ENCODE data around the gene CCNF. TPM values are rescaled to one million over a fixed set of nuclear protein-coding genes. Genes with fewer than 3 reads are reported as not detected.

CCNF gene
- total and polyA plus RNA-seq, 2 of the 4 experiments (the other 2 are of a cell fraction): 8.2 to 20.1 TPM

GRCh38 chr16:2487903-2488531, 58.8 kb downstream of the CCNF start:
- no peak overlapping the region for H3K18ac ChIP-seq (ENCODE audit: low read depth, low read length)
- peaks cover 2% of the 10 kb centered on the region; the same call in 1 of the 2 replicates for H3K36me3 ChIP-seq (ENCODE audit: control insufficient read depth, insufficient read depth, low read length)
- no peak overlapping the region for H4K8ac ChIP-seq (ENCODE audit: low read depth in 2 of 2, low read length in 2 of 2)
- no peak overlapping the region for H3K4me2 ChIP-seq (ENCODE audit: low read depth, low read length)
- H3K4me1 ChIP-seq (ENCODE audit: control insufficient read depth, insufficient read depth, low read length): peaks cover 20% of the 10 kb centered on the region
- ATAC-seq (ENCODE audit: low read depth) (no peak), DNase-seq (no peak)
- no peak overlapping the region for H2BK120ac ChIP-seq (ENCODE audit: low read depth, low read length)
- peak overlapping the region; percentile 35 for H2AK9ac ChIP-seq (replicated peaks; ENCODE audit: low read depth, low read length, poor library complexity)
- CTCF ChIA-PET: no interaction called here
- no peak overlapping the region for H3K27ac ChIP-seq (ENCODE audit: insufficient read depth, low read length)
- no peak overlapping the region for H4K5ac ChIP-seq (ENCODE audit: low read depth, low read length)
- no peak overlapping the region for H3K4me3 ChIP-seq (ENCODE audit: insufficient read depth, low read depth, low read length)
- WGBS, 2 experiments (ENCODE audit: extremely low coverage in 2 of 2, insufficient read length in 1 of 2): no CpG with 5 or more reads among the region's 15 CpGs
- no peaks in the 10 kb centered on the region for H3K27me3 ChIP-seq (ENCODE audit: control insufficient read depth, insufficient read depth, low read length)
- intact Hi-C loops (cut with micrococcal nuclease): no loop called here
- H3K56ac ChIP-seq (ENCODE audit: extremely low read depth, insufficient read depth, low read length): no peak overlapping the region
- H3K9ac ChIP-seq (ENCODE audit: low read depth, low read length): no peak overlapping the region; the same call in 1 of the 2 replicates
- no peak overlapping the region for H3K4ac ChIP-seq (ENCODE audit: low read depth, low read length)
- no TSS peak for BruUV-seq (replicated peaks)
- no peak overlapping the region for H2AFZ ChIP-seq (replicated peaks; ENCODE audit: low read length, poor library complexity)
- H3K9me3 ChIP-seq (ENCODE audit: control insufficient read depth, insufficient read depth, low read length): no peaks in the 10 kb centered on the region
- dilution Hi-C loops (cut with HindIII; ENCODE audit: low sequenced_read_pairs, unreplicated experiment): no loop called here
- no peak overlapping the region for H2BK5ac ChIP-seq (ENCODE audit: low read depth, low read length, poor library complexity, severe bottlenecking)
- no peak overlapping the region for H2AK5ac ChIP-seq (ENCODE audit: low read depth, low read length)
- no peak for TF ChIP-seq RCOR1 (IDR thresholded peaks at IDR 0.05; ENCODE audit: insufficient replicate concordance, low read length)
- no peak for TF ChIP-seq ELK1 (IDR thresholded peaks at IDR 0.05; ENCODE audit: borderline replicate concordance, low read depth, low read length)
- no peak for TF ChIP-seq MXI1 (IDR thresholded peaks at IDR 0.05; ENCODE audit: borderline replicate concordance, low read depth, low read length)
- no peak for TF ChIP-seq RFX5 (IDR thresholded peaks at IDR 0.05; ENCODE audit: low read depth, low read length)
- no peak for TF ChIP-seq RAD21 (IDR thresholded peaks at IDR 0.05; ENCODE audit: low read length)
- no peak for TF ChIP-seq SMC3 (IDR thresholded peaks at IDR 0.05; ENCODE audit: low read depth, low read length)
- TF ChIP-seq MAFK (IDR thresholded peaks at IDR 0.05; ENCODE audit: low read depth, low read length): no peak
- no peak for TF ChIP-seq USF2 (IDR thresholded peaks at IDR 0.05; ENCODE audit: low read depth, low read length)
- no peak for TF ChIP-seq CHD1 (IDR thresholded peaks at IDR 0.05; ENCODE audit: low read depth, low read length)
- TF ChIP-seq FOS (IDR thresholded peaks at IDR 0.05; ENCODE audit: low read depth, low read length): no peak
- no peak for TF ChIP-seq CTCF (conservative IDR thresholded peaks at IDR 0.05; ENCODE audit: low read depth, low read length)
- TF ChIP-seq BHLHE40 (IDR thresholded peaks at IDR 0.05; ENCODE audit: low read depth, low read length): no peak
- no peak for TF ChIP-seq POLR2A (IDR thresholded peaks at IDR 0.05; ENCODE audit: low read depth, low read length)
- no peak for TF ChIP-seq CEBPB (IDR thresholded peaks at IDR 0.05; ENCODE audit: low read depth, low read length)
- no peak for TF ChIP-seq MAZ (IDR thresholded peaks at IDR 0.05; ENCODE audit: borderline replicate concordance, low read depth, low read length)
- TF ChIP-seq NFE2L2 (IDR thresholded peaks at IDR 0.05; ENCODE audit: low read depth, low read length): no peak
- H4K20me1 ChIP-seq (ENCODE audit: insufficient read depth, low read length): peaks cover 21% of the 10 kb centered on the region
- H3K79me1 ChIP-seq (ENCODE audit: low read depth in 1 of 2, low read length in 2 of 2): peaks cover 30 to 70% of the 10 kb centered on the region in 2 experiments
- POLR2A ChIA-PET (ENCODE audit: unreplicated experiment): interaction anchor here (0.6 kb wide), 1 partner anchor 17 kb away, joined by 8 read pairs; the partner anchor contains the start of gene NTN3
- in situ Hi-C loops (cut with MboI; ENCODE audit: low sequenced_read_pairs): no loop called here
- no peak overlapping the region for H2BK15ac ChIP-seq (ENCODE audit: low read depth, low read length)
- no peak overlapping the region for H3K14ac ChIP-seq (replicated peaks; ENCODE audit: low read depth, low read length)
- H2BK20ac ChIP-seq (ENCODE audit: low read depth, low read length): no peak overlapping the region
- no peak overlapping the region for H3K23ac ChIP-seq (ENCODE audit: low read depth, low read length)
- H4K91ac ChIP-seq (ENCODE audit: insufficient read depth, low read depth, low read length): no peak overlapping the region
- peaks cover 7% of the 10 kb centered on the region; the same call in 1 of the 2 replicates for H3K9me1 ChIP-seq (ENCODE audit: insufficient read depth, low read length)

All from IMR-90 (cell line).